ENCODE measurements around the gene E2F4.

- no peak for TF ChIP-seq MYC (IDR thresholded peaks at IDR 0.05; ENCODE audit: low read depth, low read length)
- TF ChIP-seq CTCF (IDR thresholded peaks at IDR 0.05; ENCODE audit: low read depth, low read length) = no peak
- TF ChIP-seq POLR2A (IDR thresholded peaks at IDR 0.05; ENCODE audit: extremely low read depth, insufficient read length) = no peak
Observed at GRCh38 chr16:67188798-67189197, 3.2 kb upstream of the E2F4 start.

Measured in NB4 (cell line).